Measurements from ENCODE around the gene STPG1.
A peak's percentile ranks its signal among the peaks of the same experiment; 100 is the strongest.
"Not testable (repeated sequence)": the region's sequence is repeated elsewhere in the genome, so short reads cannot be mapped to it uniquely, and the experiment has no call there.

The STPG1 gene

DNA sequence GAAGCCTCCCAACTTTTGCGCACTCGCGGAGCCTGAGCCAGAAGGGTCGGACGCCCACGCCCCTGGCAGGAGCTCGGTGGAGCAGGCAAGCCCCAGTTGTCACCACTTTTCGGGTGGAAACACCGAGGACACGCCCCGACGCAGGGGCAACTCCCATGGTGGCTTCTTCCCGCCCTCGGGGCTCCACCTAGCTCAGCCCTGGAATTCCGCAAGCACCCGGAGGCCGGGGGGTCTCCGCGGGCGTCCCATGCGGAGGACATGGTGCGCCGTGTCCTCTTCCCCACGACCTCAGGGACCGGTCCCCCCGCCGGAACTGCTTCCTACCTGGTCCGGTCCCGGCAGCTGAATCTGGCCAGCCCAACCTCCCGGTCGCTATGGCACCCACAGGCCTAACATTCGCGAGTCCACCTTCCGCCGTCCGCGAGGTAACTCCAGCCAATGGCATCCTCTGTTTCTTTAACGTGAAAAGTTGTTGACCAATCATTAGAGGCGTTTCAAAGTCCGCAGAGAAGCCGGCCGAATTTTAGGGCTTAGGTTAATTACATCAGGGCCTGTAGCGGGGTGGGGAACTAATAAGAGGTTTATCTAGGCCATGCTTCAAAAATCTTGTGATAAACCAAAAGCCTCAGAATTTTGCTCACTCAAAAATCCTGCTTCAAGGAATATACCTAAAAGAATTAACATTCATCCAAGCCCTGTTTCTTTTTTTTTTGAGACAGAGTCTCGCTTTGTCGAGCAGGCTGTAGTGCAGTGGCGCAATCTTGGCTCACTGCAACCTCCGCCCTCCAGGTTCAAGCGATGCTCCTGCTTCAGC is at the start of gene STPG1:
STPG1 (minus strand) TSS at position 433 of the 814 bp plus-strand sequence. CDS start 12,394 bp downstream, outside the sequence.
- no peak for TF ChIP-seq CTCF (IDR thresholded peaks at IDR 0.05; ENCODE audit: low read depth, low read length, missing control alignments)
- in situ Hi-C loops (cut with HindIII; ENCODE audit: low sequenced_read_pairs) = no loop called here
- DNase-seq (ENCODE audit: low read depth) = peak; percentile 65
- peak within 1 kb of the TSS; percentile 73 for H3K4me3 ChIP-seq (ENCODE audit: low read depth, low read length)

DNA sequence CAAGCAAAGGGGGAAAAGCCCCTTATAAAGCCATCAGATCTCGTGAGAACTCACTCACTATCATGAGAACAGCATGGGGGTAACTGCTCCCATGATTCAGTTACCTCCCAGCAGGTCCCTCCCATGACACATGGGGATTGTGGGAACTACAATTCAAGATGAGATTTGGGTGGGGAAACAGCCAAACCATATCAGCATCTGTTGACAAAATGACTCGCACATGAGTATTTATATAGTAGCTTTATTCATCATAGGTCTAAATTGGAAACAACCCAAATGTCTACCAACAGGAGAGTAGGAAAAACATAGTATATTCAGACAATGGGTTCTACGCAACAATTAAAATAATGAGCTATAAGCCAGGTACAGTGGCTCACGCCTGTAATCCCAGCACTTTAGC is 48.5 kb upstream of the STPG1 start:
- DNase-seq (ENCODE audit: low read depth); H3K4me3 ChIP-seq (ENCODE audit: low read depth, low read length); in situ Hi-C loops (cut with HindIII; ENCODE audit: low sequenced_read_pairs): not testable (repeated sequence)

- H3K4me3 ChIP-seq (ENCODE audit: low read depth, low read length) = no peak overlapping the region
- DNase-seq (ENCODE audit: low read depth) = no peak
- in situ Hi-C loops (cut with HindIII; ENCODE audit: low sequenced_read_pairs) = no loop called here
- no peak for TF ChIP-seq CTCF (IDR thresholded peaks at IDR 0.05; ENCODE audit: low read depth, low read length, missing control alignments)
These were observed 46.1 kb upstream of the STPG1 start for GRCh38 chr1:24459551-24460266.

GRCh38 chr1:24457866-24458265 is 44.3 kb upstream of the STPG1 start:
- DNase-seq (ENCODE audit: low read depth) = no peak
- TF ChIP-seq CTCF (IDR thresholded peaks at IDR 0.05; ENCODE audit: low read depth, low read length, missing control alignments) = no peak
- in situ Hi-C loops (cut with HindIII; ENCODE audit: low sequenced_read_pairs) = no loop called here
- H3K4me3 ChIP-seq (ENCODE audit: low read depth, low read length) = no peak overlapping the region

GRCh38 chr1:24455272-24455671 is 41.7 kb upstream of the STPG1 start:
- no peak for TF ChIP-seq CTCF (IDR thresholded peaks at IDR 0.05; ENCODE audit: low read depth, low read length, missing control alignments)
- in situ Hi-C loops (cut with HindIII; ENCODE audit: low sequenced_read_pairs) = no loop called here
- DNase-seq (ENCODE audit: low read depth) = no peak

GRCh38 chr1:24454673-24455072 is 41.1 kb upstream of the STPG1 start:
- no peak for TF ChIP-seq CTCF (IDR thresholded peaks at IDR 0.05; ENCODE audit: low read depth, low read length, missing control alignments)
- in situ Hi-C loops (cut with HindIII; ENCODE audit: low sequenced_read_pairs) = no loop called here
- H3K4me3 ChIP-seq (ENCODE audit: low read depth, low read length) = no peak overlapping the region
- no peak for DNase-seq (ENCODE audit: low read depth)

More at GRCh38 chr1:24455272-24455671, 41.7 kb upstream of the STPG1 start:
- no peak overlapping the region for H3K4me3 ChIP-seq (ENCODE audit: low read depth, low read length)
